ENCODE data around the gene PADI2.

GRCh38 chr1:17161926-17162800 is 42.9 kb upstream of the PADI2 start:
- TF ChIP-seq CTCF (IDR thresholded peaks at IDR 0.05), result no peak
- TF ChIP-seq EP300 (IDR thresholded peaks at IDR 0.05), result no peak
- no peak for TF ChIP-seq POLR2A (IDR thresholded peaks at IDR 0.05)

All from tibial nerve (tissue), 4 donors.